GM19043 (cell line): ENCODE measurements around the gene KIDINS220.
"Not testable (repeated sequence)": the region's sequence is repeated elsewhere in the genome, so short reads cannot be mapped to it uniquely, and the experiment has no call there.

Experiments
- ATAC-seq: cut with Tn5 transposase; IDR thresholded peaks from one replicate; pipeline ENCODE4 v1.9.1; 2021; ENCODE audit warnings: low read depth; ENCODE audit not compliant: unreplicated experiment

Gene KIDINS220

DNA sequence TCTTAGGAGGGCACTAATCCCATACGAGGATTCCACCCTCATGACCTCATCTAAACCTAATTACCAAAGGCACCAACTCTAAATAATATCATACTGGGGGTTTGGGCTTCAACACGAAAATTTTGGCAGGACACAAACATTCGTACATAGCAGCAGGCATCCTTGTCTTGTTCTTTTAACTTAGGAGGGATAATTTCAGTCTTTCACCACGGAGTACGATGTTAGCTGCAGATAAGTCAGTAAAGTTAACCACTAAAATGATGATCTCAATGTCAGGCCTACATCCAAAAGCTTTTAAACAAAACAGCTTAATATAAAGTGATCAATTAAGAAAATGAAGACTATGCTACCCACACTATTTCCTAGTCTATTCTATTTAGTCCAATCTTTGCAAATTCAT lies 80.7 kb downstream of the KIDINS220 start:
- ATAC-seq = no peak

DNA sequence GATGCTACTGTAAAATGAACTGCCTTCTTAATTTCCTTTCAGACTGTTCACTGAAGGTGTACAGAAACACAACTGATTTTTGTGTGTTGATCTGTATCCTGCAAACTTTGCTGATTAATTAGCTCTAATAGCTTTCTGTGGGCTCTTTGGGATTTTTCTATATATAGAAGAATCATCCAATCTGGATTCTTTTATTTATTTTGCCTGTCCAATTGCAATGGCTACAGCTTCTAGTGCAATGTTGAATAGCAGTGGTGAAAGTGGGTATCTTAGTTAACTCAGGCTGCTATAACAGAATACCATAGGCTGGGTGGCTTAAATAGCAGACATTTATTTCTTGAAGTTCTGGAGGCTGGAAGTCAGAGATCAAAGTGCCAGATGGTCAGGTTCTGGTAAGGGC lies 81.2 kb downstream of the KIDINS220 start:
- no peak for ATAC-seq

- no peak for ATAC-seq
Observed at GRCh38 chr2:8754106-8754776, 83.2 kb downstream of the KIDINS220 start.

- ATAC-seq = no peak
Observed at GRCh38 chr2:8753609-8754008, 83.8 kb downstream of the KIDINS220 start.

- no peak for ATAC-seq
Observed at GRCh38 chr2:8752385-8752784, 85.0 kb downstream of the KIDINS220 start.

DNA sequence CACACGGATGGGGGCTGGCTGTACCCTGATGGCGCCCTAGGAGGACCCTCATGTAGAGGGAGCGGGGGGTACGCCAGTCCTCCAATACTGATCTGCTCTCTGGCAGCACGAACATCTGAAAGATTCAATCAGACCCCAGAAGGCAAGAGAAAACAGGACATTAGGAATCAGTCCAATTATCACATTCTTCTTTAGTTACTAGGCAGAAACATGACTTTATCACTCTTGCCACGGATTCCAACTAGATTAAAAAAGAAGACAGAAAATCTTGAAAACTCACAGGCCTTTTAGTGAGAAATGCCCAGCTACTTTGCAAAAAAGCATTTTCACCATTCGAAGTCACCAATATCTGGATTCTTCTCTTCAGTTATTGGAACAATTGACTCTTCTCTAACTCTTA lies 87.2 kb downstream of the KIDINS220 start:
- no peak for ATAC-seq

DNA sequence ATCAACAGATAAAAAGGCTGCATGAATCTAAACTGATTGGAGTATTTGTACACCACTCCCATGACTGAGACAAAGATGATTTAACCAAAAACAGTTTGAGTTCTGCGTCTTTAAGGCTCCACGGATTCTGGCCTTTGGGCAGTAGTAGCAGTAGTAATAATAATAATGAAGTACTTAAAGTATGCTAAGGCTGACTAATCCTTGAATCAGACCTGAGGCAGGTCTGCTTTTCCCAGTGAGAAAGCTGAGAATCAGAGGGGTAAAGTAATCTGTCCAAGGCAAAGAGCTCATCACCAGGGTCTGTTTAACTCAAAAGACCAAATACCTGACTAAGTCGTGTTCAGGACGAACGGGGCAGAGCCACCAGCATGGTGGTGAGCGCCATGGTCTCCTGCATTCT lies 94.2 kb downstream of the KIDINS220 start:
- ATAC-seq = no peak

- no peak for ATAC-seq
Observed at GRCh38 chr2:8740136-8740535, 97.3 kb downstream of the KIDINS220 start.

DNA sequence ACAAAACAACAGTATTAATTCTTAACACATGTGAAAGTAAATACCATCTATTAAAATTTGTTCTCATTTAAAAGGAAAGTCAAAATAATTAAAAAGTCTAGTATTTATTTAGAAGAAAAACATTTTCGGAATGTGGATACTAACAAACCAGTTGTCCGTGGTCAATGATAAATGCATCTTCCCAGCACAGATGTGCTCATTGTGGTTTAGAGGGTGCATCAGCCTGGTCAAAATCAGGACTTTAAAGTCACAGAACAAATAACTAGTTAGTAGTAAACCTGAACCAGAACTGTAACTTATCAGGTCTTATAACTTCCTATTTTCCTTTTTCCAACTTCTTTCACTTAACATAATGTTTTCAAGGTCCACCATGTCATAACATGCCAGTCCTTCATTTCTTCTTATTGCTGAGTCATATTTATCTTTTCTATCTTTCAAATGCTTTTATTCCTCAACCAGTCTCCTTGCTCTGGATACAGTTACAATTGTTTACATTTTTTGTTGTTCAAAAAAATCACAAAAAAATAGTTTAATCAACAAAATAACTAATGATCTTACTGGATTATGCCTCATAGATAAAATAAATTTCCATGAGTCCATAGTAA lies 99.7 kb downstream of the KIDINS220 start:
- ATAC-seq = no peak

DNA sequence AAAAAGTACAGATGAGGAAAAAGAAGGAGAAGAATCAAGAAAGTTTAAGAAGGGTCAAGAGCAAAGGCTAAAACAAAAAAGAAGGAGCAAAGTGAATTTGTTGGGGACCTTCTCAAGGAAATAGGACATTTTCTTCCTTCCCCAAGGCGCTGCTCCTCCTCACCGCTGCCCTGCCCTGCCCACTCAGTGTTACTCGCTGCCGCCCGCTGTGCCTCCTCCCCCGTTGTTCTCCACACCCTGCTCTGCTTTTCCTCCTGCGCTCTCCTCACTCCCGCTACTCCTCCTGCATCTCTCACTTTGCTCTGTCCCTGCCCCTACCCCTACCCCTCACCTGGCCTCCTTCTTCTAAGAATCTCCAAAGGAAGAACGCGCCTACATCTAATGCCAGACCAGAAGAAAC lies 104.8 kb downstream of the KIDINS220 start:
- no peak for ATAC-seq

GRCh38 chr2:8729939-8730338 lies 107.5 kb downstream of the KIDINS220 start:
- no peak for ATAC-seq

- not testable (repeated sequence) for ATAC-seq
Observed at GRCh38 chr2:8729101-8729500, 108.3 kb downstream of the KIDINS220 start.

DNA sequence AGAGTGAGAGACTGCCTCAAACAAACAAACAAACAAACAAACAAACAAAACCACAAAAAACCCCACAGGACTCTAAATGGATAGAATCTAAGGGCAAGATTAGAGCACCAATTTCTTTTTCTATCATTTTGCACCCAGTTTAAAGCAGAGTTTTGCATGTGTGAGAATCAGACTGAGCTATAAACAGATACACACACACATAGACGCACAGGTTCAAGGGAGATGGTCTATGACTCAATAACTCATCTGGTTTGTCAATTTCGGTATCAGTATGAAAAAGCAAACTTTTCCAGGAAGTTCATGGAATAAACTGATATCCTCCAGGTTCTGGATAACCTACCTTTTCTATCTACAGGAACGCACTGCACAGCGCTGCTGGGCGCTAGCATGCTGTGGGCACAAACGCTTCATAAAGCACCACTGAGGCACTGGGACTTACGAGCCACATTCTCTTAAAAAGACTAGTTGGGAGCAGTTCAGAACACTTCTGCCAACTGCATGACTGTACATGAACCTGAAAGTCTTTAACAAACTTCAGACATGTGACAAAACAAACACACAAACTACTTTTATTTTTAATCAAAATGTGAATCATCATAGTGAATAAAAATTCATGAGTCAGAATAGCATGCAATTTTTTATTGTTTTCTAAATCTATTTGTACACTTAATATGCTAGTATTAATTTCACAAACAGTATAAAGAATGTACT lies 109.0 kb downstream of the KIDINS220 start:
- ATAC-seq = no peak

- ATAC-seq = no peak
Observed at GRCh38 chr2:8725838-8726237, 111.6 kb downstream of the KIDINS220 start.

- ATAC-seq = no peak
Observed at GRCh38 chr2:8722986-8723385, 114.4 kb downstream of the KIDINS220 start.

DNA sequence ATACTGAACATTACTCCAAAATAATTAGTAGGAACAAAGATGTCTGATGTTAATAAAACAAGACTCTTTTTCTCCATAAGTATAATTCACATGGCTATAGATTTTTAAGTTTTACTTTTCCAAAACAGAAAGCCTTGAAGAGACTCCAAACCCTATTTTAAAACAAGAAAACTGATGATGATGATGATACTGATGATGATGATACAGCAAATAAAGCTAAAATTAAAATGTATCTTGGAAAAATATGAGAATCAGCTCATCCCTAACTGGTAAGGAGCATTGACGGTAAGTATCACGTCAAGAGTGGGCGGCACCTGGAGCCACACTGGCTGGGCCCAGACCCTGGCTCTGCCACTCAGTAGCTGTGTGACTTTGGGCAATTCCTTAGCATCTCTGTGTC lies 116.0 kb downstream of the KIDINS220 start:
- ATAC-seq = no peak

GRCh38 chr2:8720741-8721140 lies 116.7 kb downstream of the KIDINS220 start:
- ATAC-seq = no peak

DNA sequence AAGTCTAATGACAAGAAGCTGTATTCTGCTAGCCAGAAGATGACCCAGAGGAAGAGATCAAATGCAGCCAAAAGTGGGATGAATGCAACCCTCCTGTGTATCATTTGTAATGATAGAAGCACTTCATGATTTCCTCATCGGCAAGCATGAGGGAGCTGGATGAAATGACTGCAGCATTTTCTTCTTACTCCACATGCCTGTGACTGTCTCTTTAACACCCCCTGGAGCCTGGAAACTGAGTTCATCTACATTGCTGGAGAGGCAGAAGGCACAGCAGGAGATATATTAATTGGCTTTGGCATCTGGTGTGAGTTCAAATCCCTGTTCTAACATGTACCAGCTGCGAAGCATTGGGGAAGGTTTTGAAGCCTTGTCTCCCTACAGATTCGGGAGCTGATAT lies 117.9 kb downstream of the KIDINS220 start:
- no peak for ATAC-seq

- no peak for ATAC-seq
Observed at GRCh38 chr2:8714971-8715370, 122.4 kb downstream of the KIDINS220 start.

GRCh38 chr2:8714283-8714682 lies 123.1 kb downstream of the KIDINS220 start:
- ATAC-seq = no peak

GRCh38 chr2:8710951-8711350 lies 126.5 kb downstream of the KIDINS220 start:
- ATAC-seq = no peak

DNA sequence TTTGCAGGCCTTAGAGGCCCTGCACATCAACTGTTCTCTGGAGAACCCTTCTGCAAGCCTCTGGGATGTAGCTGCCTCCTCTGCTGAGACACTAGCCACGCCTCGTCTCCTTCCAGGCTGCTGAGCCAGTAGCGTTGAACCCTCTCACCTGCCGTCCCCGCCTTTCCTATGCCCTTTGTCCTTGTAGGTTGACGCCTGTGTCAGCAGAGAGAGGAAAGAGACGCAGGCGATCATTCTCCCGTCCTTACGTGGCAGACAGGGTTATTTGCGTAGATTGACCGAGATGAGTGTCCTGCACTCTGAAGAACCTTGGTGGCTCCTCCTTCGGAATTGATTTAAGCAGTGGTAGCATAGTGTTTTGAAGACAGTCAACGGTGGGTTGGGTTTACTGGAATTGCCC lies 127.8 kb downstream of the KIDINS220 start:
- ATAC-seq = no peak
